Coronary artery (tissue), 2 donors: ENCODE results near the gene LEAP2.

Experiments
- DNase-seq: peaks from one replicate; pipeline ENCODE4 v3.0.0-alpha.2; 2017; ENCODE audit warnings: low spot score
- H3K27ac ChIP-seq, 2 donors: fragments of 200-600 bp; sonication (generic); one replicate each; pipeline ENCODE4 v1.5.1; 2016 to 2019
- H3K4me3 ChIP-seq: fragments of 200-600 bp; sonication (generic); 2 replicates; pipeline ENCODE4 v1.5.1; 2016; ENCODE audit warnings: mild to moderate bottlenecking, moderate library complexity
- TF ChIP-seq, protein P1 (sequence below): fragments of 200-600 bp; sonication (generic); IDR thresholded peaks from one replicate; pipeline ENCODE4 v1.5.1; 2019; ENCODE audit warnings: antibody characterized with exemption

The LEAP2 gene

DNA sequence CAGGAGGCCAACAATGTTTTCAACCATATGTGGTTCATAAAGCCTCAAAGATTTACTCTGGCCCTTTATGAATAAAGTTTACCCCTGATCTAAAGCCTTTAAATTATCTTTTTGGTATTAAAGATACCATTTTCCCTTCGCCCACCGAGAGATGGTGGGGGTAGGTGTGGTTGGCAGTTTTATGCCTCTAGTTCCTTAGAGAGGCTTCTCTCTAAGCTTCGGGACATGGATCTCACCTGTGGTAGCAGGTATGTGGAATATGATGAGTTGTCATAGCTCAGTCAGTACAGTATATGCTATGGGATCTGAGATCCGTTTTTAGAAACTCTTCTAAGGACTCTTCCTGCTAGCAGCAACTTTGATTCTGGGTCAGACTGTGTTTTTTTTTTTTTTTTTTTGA is 4.7 kb upstream of the LEAP2 start:
- H3K27ac ChIP-seq = no peak overlapping the region
- H3K4me3 ChIP-seq = no peak overlapping the region
- no peak for DNase-seq
- TF ChIP-seq, protein P1, sequence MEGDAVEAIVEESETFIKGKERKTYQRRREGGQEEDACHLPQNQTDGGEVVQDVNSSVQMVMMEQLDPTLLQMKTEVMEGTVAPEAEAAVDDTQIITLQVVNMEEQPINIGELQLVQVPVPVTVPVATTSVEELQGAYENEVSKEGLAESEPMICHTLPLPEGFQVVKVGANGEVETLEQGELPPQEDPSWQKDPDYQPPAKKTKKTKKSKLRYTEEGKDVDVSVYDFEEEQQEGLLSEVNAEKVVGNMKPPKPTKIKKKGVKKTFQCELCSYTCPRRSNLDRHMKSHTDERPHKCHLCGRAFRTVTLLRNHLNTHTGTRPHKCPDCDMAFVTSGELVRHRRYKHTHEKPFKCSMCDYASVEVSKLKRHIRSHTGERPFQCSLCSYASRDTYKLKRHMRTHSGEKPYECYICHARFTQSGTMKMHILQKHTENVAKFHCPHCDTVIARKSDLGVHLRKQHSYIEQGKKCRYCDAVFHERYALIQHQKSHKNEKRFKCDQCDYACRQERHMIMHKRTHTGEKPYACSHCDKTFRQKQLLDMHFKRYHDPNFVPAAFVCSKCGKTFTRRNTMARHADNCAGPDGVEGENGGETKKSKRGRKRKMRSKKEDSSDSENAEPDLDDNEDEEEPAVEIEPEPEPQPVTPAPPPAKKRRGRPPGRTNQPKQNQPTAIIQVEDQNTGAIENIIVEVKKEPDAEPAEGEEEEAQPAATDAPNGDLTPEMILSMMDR = no peak

DNA sequence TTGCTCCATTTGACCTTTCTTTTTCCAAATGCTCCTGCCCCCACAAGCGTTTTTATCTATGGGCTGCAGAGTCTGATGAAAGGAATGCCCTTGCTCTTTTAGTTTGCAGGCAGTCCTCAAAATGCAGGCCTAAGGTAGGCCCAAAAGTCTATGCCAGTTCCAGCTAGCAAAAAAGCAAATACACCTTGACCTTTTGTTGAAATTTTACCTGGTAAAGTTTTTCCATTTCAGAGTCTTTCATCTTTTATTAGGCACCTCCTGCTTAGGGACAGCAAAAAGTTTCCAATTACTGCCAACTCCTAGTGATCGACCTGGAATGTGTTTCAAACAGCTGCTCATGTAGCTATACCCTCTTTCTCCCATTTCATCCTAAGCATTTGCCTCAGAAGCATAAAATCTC is 2.7 kb upstream of the LEAP2 start:
- no peak for DNase-seq
- Histone ChIP-seq H3K27ac (no peak overlapping the region), H3K4me3 (no peak overlapping the region)
- TF ChIP-seq, protein P1 = no peak

DNA sequence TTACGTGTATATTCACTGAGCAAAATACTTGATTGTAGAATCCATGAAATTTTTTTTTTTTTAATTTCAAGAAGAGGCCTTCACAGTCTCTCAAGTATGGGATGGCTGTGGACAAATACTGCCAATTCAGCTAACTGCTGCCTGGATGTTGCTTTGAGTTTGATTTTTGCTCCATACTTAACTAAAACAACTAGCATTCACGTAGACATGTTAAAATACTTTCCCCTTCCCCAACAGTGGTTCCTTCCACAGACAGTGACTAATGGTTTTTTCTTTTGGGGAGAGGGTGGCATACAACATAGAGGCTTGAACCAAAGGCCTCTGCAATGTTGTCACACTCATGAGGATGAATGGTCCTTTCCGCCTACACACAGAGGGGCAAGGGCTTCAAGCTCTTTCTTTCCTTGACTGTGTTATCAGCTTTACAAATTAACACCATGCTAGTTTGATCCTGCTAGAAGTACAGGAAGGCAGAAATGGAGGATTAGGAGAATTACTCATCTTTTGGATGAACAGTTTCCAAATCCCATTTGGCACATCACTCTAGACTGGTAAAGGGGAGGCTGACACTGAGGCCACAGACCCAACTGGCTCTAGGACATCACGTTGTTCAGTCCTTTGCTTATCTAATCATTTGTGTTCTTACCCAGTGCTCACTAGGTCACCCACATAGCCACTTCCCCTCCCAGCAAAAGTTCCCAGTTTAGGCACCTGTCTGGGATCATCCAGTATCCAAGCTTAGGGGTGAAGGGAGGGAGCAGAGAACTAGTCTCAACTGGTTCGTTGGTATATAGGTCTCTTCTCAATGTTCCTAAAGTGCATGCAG is 1.8 kb upstream of the LEAP2 start:
- DNase-seq = no peak
- Histone ChIP-seq H3K27ac (no peak overlapping the region), H3K4me3 (no peak overlapping the region)
- TF ChIP-seq, protein P1 = no peak

DNA sequence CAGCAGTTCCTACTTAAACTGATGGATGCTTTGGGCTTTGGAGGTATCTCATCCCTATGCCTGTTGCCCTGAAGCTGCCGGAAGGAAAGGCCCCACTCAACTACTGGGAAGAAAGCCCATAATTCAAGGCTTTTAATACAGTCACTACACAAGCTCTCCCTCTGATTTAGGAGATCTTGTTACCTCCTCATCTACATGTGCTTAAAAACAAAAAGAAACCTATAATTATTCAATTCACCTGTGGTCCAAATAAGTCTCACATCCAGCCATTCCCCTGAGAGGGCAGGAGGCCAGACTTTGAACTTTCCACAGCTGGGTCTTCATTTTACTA is 715 bp upstream of the LEAP2 start:
- H3K27ac ChIP-seq = no peak overlapping the region
- H3K4me3 ChIP-seq = no peak overlapping the region
- no peak for DNase-seq
- TF ChIP-seq, protein P1 = no peak

DNA sequence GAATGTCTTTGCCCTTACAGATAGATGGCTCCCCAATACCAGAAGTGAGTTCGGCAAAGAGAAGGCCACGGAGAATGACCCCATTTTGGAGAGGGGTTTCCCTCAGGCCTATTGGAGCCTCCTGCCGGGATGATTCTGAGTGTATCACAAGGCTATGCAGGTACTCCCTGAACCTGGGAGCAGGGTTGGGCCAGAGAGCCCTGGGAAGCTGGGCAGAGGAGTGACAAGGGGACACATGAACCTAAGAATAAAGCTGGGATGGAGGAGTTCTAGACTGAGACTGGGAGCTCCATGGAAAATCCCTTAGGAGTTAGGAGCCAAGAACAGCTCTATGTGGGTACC is 433 bp downstream of the LEAP2 start:
- Histone ChIP-seq H3K27ac (no peak overlapping the region), H3K4me3 (no peak overlapping the region)
- no peak for DNase-seq
- TF ChIP-seq, protein P1 = no peak

DNA sequence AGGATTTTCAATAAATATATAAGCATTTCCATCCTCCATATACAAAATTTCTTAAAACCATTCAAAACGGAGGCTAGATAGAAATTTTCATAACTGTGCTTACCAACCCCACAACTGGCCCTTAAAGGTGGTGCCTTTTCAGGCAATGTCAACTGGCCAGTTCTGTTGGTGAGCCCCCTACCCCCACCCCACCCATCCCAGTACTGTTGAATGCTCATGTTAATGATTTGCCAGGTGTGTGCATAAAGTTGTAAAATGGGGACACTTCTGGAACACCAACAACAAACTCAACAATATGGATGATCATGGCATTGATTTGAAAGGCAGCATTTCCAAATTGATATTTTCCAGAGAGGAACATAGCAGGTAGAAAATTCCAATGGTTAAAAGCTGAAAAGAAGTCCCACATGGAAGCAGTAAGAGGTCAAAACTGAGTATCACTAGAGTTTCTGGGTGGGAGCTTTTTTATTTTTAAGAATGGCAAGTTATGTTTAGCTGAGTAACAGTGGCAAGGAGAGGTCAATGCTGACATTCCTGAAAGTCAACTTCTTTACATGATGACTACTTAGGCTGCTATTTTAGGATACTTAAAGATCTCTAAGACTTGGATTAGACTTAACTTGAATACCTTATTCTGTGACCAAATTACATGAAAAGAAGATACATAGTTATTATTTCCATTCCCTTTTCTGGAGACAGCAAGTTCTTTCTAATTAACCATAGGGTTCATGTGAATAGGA is 2.7 kb downstream of the LEAP2 start:
- Histone ChIP-seq H3K27ac (no peak overlapping the region), H3K4me3 (no peak overlapping the region)
- DNase-seq = no peak
- TF ChIP-seq, protein P1 = no peak

DNA sequence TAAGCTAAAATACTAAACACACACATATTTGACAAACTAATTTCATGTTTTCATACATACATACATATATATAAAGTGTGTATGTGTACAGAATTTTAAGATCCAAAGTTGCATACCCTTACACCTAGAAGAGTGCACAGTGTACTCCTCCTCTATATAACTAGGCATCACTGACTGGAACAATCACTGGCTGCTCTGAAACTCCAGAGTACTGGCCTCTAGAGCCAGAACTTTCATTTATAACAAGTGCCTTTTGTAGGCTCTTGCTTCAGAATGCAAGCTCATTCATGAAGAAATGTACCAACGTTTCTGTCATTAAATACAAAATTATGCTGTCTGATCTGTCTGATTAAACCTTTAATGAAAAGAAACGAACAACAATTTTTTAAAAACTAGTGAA is 4.0 kb downstream of the LEAP2 start:
- DNase-seq = no peak
- TF ChIP-seq, protein P1 = no peak
- no peak overlapping the region for H3K4me3 ChIP-seq
- H3K27ac ChIP-seq = no peak overlapping the region
